ENCODE results near the gene MRGPRE.

The MRGPRE gene

DNA sequence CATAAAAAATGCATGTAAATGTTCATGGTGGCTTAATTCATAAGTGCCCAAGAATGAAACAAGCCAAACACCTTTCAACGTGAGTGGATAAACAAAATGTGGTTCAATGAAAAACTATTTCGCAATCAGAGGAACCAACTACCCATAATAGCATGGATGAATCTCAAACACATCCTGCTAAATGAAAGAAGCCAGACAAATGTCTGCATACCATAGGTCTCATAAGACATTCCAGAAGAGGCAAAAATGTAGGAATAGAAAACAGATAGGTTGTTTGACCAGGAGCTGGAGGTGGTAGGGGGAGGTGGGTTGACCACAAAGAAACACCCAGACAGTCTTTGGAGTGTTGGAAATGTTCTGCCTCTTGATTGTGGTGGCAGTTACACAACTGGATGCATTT is 53.9 kb downstream of the MRGPRE start:
- no peak for DNase-seq (ENCODE audit: low spot score)

DNA sequence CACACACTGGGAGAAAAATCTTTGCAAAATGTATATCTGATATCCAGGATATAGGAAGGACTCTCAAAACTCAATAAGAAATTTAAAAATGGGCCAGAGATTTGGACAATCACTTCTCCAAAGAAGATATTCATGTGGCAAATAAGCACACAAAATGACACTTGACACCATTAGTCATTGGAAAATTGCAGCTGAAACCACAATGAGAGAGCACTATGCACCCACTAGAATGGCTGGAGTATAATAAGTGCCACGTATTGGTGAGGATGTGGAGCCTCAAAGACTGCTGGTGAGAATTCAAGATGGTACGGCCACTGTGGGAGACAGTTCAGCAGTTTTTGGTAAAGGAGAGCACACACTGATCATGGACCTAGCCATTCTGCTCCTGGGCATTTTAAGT is 54.3 kb downstream of the MRGPRE start:
- no peak for DNase-seq (ENCODE audit: low spot score)
